ENCODE results near the gene COX19.

COX19 gene

GRCh38 chr7:1019789-1020610, 44.7 kb upstream of the COX19 start:
- TF ChIP-seq CTCF (IDR thresholded peaks at IDR 0.05) = no peak

GRCh38 chr7:1019255-1019785, 44.0 kb upstream of the COX19 start:
- no peak for TF ChIP-seq CTCF (IDR thresholded peaks at IDR 0.05)

GRCh38 chr7:1018334-1018695, 43.0 kb upstream of the COX19 start:
- no peak for TF ChIP-seq CTCF (IDR thresholded peaks at IDR 0.05)

- no peak for TF ChIP-seq CTCF (IDR thresholded peaks at IDR 0.05)
Observed at GRCh38 chr7:1017586-1018333, 42.4 kb upstream of the COX19 start.

- no peak for TF ChIP-seq CTCF (IDR thresholded peaks at IDR 0.05)
Observed at GRCh38 chr7:1016577-1017531, 41.5 kb upstream of the COX19 start.

GRCh38 chr7:1015196-1016121, 40.1 kb upstream of the COX19 start:
- no peak for TF ChIP-seq CTCF (IDR thresholded peaks at IDR 0.05)

Measured in LNCAP (cell line).